Epithelial cell of proximal tubule (primary cell): ENCODE measurements around the gene TAS2R50. TPM values are rescaled to one million over a fixed set of nuclear protein-coding genes. Genes with fewer than 3 reads are reported as not detected.

Experiments used
- DNase-seq: peaks from one replicate; pipeline ENCODE4 v3.0.0-alpha.2; 2011; ENCODE audit warnings: low read depth
- H3K4me3 ChIP-seq: 2 replicates; pipeline ENCODE4 v1.5.1; 2011; ENCODE audit warnings: low read depth, mild to moderate bottlenecking, low read length
- total RNA-seq: library from RNA; depleted of rRNA; stranded (reverse); fragments of >200 nt; gene quantifications from 2 replicates; pipeline ENCODE4 v1.2.3, GENCODE V29; 2015
- TF ChIP-seq, protein P1 (sequence below): conservative IDR thresholded peaks from 2 replicates; pipeline ENCODE4 v1.5.1; 2012; ENCODE audit warnings: low read depth, mild to moderate bottlenecking, low read length

Gene TAS2R50
- total RNA-seq, 1 donor from 2014 or later = not detected

- H3K4me3 ChIP-seq = no peak overlapping the region
- no peak for DNase-seq
- TF ChIP-seq, protein P1, sequence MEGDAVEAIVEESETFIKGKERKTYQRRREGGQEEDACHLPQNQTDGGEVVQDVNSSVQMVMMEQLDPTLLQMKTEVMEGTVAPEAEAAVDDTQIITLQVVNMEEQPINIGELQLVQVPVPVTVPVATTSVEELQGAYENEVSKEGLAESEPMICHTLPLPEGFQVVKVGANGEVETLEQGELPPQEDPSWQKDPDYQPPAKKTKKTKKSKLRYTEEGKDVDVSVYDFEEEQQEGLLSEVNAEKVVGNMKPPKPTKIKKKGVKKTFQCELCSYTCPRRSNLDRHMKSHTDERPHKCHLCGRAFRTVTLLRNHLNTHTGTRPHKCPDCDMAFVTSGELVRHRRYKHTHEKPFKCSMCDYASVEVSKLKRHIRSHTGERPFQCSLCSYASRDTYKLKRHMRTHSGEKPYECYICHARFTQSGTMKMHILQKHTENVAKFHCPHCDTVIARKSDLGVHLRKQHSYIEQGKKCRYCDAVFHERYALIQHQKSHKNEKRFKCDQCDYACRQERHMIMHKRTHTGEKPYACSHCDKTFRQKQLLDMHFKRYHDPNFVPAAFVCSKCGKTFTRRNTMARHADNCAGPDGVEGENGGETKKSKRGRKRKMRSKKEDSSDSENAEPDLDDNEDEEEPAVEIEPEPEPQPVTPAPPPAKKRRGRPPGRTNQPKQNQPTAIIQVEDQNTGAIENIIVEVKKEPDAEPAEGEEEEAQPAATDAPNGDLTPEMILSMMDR = no peak
Measured at GRCh38 chr12:10974965-10975364, 11.7 kb downstream of the TAS2R50 start.

GRCh38 chr12:10968765-10969456 lies 17.8 kb downstream of the TAS2R50 start:
- no peak overlapping the region for H3K4me3 ChIP-seq
- TF ChIP-seq, protein P1 = no peak
- peak; percentile 26 for DNase-seq

- no peak overlapping the region for H3K4me3 ChIP-seq
- TF ChIP-seq, protein P1 = no peak
- peak; percentile 15 for DNase-seq
Measured at GRCh38 chr12:10967409-10967808, 19.3 kb downstream of the TAS2R50 start.

GRCh38 chr12:10966314-10966713 lies 20.4 kb downstream of the TAS2R50 start:
- TF ChIP-seq, protein P1 = no peak
- no peak overlapping the region for H3K4me3 ChIP-seq
- DNase-seq = no peak

- TF ChIP-seq, protein P1 = no peak
- no peak overlapping the region for H3K4me3 ChIP-seq
Measured at GRCh38 chr12:10965476-10965875, 21.2 kb downstream of the TAS2R50 start.

DNA sequence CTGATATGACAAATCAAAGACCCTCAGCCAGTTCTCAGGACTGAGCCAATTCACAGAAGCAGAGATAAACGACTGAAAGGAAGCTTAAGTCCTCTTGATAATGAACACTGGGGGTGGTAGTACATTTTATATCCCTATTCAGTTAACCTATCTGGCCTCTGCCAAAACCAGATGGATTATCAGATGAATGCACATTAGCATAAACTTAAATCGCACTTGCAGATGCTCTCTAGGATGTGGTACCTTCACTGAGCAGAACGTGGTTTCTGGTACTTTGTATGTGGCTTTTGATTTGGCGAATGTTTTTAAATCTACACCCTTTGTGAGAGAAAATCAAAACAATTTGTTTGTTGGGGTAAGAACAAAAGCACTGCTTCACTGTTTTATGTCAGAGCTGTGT lies 26.5 kb downstream of the TAS2R50 start:
- no peak for DNase-seq
- TF ChIP-seq, protein P1 = no peak
- H3K4me3 ChIP-seq = no peak overlapping the region

More at GRCh38 chr12:10965476-10965875, 21.2 kb downstream of the TAS2R50 start:
- no peak for DNase-seq

DNA sequence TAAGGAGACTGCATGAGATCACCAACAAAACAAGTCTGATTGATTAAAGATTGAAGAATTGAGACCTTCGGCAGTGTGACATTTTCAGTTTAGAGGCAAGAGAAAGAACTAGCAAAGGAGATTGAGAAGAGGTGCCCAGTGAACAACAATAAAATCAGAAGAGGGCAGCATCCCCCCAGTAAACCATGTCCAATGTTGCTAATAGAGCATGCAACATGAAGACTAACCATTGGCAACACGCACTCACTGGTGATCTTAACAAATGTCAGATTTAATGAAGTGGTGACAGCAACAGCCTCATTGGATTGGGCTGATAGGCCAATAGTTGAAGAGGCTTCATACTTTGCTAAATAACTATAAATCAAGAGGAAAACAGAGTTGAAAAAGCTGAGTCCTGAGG lies 26.9 kb downstream of the TAS2R50 start:
- TF ChIP-seq, protein P1 = no peak
- no peak for DNase-seq
- no peak overlapping the region for H3K4me3 ChIP-seq
